Epithelial cell of proximal tubule (primary cell): ENCODE results near the gene SHB. TPM values are rescaled to one million over a fixed set of nuclear protein-coding genes. Genes with fewer than 3 reads are reported as not detected.
"Not testable (repeated sequence)": the region's sequence is repeated elsewhere in the genome, so short reads cannot be mapped to it uniquely, and the experiment has no call there.

Experiments
- DNase-seq: peaks from one replicate; pipeline ENCODE4 v3.0.0-alpha.2; 2011; ENCODE audit warnings: low read depth
- H3K4me3 ChIP-seq: 2 replicates; pipeline ENCODE4 v1.5.1; 2011; ENCODE audit warnings: low read depth, mild to moderate bottlenecking, low read length
- total RNA-seq: library from RNA; depleted of rRNA; stranded (reverse); fragments of >200 nt; gene quantifications from 2 replicates; pipeline ENCODE4 v1.2.3, GENCODE V29; 2015
- TF ChIP-seq, protein P1 (sequence below): conservative IDR thresholded peaks from 2 replicates; pipeline ENCODE4 v1.5.1; 2012; ENCODE audit warnings: low read depth, mild to moderate bottlenecking, low read length

The SHB gene
- total RNA-seq, 1 donor from 2014 or later, result 32.7 TPM

DNA sequence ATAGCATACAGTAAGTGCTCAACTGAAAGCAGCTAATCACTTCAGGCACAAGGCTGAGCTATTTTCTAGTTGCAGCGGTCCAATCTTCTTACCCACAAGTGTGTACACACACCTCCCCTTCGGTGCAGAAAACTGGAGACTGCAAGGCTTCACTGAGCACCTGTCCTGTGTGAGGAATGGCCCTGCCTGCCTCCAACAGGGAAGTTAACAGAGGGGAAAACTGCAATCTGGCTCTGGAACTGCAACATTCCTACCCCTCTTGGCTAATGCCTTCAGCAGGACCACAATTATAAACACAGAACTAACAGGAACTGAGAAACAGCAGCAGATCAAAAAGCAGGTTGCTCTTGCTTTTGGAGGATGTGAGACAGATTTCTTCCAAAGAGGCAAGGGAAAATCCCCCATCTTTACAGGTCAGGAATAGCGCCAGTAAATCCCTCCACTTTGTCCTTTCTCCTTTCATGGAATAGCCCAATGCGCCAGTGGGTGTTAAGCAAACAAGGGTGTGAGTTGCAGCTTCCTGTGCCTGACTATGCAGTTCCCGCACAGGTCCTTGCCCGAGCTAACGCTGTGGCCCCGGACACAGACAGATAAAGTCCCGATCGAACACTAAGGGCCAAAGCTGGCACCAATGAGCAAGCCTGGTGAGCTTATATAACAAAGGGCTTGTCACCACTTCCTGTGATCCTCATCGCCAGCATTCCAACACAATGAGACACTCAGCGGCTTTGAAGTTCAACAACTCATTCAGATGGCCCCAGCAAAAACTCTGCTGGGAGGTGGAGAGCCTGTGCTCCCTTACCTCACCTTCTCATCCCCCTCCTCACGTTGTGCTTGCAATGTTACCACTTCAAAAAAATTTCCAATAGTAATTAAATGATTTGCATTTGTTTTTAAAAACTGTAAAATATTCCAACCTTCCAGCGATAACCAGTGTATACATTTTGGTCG lies 21.5 kb downstream of the SHB start:
- peak; percentile 95 for DNase-seq
- TF ChIP-seq, protein P1, sequence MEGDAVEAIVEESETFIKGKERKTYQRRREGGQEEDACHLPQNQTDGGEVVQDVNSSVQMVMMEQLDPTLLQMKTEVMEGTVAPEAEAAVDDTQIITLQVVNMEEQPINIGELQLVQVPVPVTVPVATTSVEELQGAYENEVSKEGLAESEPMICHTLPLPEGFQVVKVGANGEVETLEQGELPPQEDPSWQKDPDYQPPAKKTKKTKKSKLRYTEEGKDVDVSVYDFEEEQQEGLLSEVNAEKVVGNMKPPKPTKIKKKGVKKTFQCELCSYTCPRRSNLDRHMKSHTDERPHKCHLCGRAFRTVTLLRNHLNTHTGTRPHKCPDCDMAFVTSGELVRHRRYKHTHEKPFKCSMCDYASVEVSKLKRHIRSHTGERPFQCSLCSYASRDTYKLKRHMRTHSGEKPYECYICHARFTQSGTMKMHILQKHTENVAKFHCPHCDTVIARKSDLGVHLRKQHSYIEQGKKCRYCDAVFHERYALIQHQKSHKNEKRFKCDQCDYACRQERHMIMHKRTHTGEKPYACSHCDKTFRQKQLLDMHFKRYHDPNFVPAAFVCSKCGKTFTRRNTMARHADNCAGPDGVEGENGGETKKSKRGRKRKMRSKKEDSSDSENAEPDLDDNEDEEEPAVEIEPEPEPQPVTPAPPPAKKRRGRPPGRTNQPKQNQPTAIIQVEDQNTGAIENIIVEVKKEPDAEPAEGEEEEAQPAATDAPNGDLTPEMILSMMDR, result no peak
- peak overlapping the region; percentile 45 for H3K4me3 ChIP-seq

DNA sequence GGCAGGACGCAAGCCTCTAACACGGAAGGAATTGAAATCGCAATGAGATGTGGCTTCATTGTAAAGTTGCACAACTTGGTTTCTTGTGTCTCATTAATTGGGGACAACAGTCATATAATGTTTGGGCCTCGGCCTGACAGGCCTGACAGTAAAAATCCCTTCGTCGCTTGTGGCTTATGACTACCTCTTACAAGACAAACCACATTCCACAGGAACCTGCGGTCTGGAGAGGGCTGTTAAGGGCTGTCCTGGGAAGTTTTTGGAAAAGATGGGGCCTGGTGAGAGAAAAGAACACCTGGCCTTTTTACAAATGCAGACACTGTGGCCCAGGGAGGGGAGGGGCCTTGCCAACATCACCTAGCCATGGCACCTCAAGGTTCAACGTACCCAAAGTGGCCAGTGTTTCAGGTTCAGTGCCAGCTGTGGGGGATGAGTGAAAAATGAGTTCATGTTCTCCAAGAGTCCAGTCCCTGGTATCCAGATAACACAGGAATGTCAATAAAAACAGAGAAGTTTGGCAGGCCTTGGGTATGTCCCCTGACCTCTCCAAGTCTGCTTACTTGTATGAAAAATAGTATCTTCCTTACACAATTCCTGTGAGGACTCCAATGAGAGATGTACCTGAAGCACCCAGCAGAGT lies 22.2 kb downstream of the SHB start:
- DNase-seq, result no peak
- TF ChIP-seq, protein P1, result no peak
- no peak overlapping the region for H3K4me3 ChIP-seq

DNA sequence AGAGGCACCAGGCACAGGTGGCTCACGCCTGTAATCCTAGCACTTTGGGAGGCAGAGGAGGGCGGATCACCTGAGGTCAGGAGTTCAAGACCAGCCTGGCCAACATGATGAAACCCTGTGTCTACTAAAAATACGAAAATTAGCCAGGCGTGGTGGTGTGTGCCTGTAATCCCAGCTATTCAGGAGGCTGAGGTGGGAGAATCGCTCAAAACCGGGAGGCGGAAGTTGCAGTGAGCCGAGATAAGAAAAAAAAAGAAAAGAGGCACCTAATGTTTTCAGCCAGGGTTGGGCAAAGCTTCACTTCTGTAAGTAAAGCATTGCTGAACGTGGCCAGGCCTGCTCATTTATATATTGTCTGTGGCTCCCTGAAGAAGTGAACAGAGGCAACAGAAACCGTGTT lies 23.1 kb downstream of the SHB start:
- not testable (repeated sequence) for H3K4me3 ChIP-seq, DNase-seq

DNA sequence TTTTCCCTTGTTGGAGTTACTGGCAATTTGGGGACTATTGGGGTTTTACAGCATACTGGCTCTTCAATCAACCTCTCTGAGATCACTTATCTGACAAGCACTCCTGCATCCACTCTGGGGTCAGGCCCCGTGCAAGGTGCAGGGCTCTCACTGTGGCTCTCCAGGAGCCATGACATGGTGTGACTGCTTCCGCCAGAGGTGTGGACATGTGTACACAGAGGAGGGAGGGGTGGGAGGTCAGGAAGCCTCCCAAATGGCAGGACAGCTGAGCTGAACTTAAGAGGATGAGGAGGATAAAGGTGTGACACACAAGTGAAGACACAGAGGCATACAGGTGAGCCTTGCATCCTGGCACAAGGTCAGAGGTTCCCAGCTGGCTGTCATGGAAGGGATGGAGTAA lies 24.3 kb downstream of the SHB start:
- TF ChIP-seq, protein P1, result no peak
- no peak for DNase-seq
- H3K4me3 ChIP-seq, result no peak overlapping the region

DNA sequence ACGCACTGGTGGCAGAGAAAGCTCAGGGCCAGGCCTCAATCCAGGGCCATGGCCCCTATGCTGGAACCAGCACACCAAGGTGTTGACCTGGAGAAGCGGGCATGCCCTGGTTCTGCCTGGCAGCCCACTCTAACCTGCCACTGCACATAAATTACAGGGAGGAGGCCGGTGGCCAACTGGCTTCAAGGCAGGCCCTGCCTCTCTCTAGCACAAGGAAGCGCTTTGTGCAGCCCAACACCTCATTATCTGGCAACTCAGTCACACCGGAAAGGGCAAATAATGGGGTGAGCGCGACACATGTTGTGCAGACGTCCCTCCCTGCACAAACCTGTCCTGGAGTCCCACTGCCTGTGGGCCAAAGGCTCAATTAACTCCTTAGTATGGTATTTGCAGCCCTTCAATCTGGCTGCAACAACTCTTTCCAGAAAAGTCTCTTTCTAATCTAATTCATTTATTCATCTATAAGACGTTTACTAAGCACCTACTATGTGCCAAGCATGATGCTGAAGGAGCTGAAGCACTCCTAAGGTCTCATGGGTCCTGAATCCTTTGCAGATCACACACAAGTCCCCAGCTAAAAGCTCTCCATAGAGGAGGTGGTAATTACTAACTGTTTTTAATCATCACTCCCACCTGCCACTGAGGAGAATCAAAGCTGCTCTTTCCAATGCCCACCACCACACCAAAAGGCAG lies 24.9 kb downstream of the SHB start:
- TF ChIP-seq, protein P1, result no peak
- no peak overlapping the region for H3K4me3 ChIP-seq
- DNase-seq, result no peak

DNA sequence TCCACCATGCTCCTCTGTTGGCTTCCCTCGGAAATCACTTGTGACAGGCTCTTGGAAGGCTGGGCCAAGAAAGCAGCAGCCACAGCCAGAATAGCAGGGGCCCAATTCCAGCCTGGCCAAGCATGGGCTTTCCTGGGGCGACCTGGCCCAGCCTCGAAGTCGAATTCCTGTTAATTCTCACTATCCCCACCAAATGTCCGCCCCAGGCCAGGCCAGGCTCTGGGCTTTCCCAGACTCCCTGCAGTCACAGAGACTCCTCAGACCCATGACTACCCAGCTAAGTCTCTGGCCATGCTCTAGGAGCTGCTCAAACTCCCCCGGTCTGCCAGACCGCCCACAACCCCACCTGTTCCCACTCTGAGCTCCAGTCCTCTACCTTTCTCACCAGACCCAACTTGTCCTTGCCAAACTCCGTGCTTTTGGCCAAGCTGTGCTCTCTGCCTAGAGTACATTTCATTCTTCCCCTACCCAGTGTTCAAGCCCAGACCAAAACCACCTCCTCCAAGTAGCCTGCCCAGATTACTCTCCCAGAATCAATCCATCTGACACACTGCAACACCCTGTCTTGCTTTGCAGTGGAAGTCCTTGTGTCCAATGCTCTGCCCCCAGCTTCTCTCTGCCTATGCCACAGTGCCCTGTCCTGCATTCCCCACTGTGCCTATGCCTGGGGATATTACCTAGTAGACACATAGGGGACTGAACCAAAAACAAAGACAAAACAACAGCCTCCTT lies 26.2 kb downstream of the SHB start:
- H3K4me3 ChIP-seq, result no peak overlapping the region
- TF ChIP-seq, protein P1, result no peak
- no peak for DNase-seq
